Mesodermal cell (in vitro differentiated cells): ENCODE results near the gene PRLR.

ENCODE experiments used
- H3K27ac ChIP-seq: 2 replicates; pipeline ENCODE4 v1.7.0; 2013; ENCODE audit warnings: mild to moderate bottlenecking, low read depth, low read length, moderate library complexity; ENCODE audit not compliant: severe bottlenecking
- H3K36me3 ChIP-seq: 2 replicates; pipeline ENCODE4 v1.7.1; 2013; ENCODE audit warnings: mild to moderate bottlenecking, low read length, moderate library complexity; ENCODE audit not compliant: control insufficient read depth, insufficient read depth
- H3K4me1 ChIP-seq: one replicate; pipeline ENCODE4 v1.7.1; 2013; ENCODE audit warnings: mild to moderate bottlenecking, low read length; ENCODE audit not compliant: insufficient read depth, control insufficient read depth, poor library complexity, severe bottlenecking
- H3K4me3 ChIP-seq: 2 replicates; pipeline ENCODE4 v1.7.0; 2013; ENCODE audit warnings: low read length, control low read depth, mild to moderate bottlenecking; ENCODE audit not compliant: insufficient read depth, poor library complexity, severe bottlenecking; ENCODE audit errors: extremely low read depth
- H3K9me3 ChIP-seq: 2 replicates; pipeline ENCODE4 v1.7.1; 2013; ENCODE audit warnings: mild to moderate bottlenecking, low read length, moderate library complexity; ENCODE audit not compliant: control insufficient read depth
- WGBS, 2 experiments: methylation state at CpG; one replicate each; pipeline ENCODE4 v1.1.5; 2013; ENCODE audit warnings: missing lambda C conversion rate in 2 of 2; ENCODE audit not compliant: insufficient coverage in 2 of 2; 5-methylcytosine and 5-hydroxymethylcytosine counted together

The PRLR gene

GRCh38 chr5:35023391-35024178, 206.7 kb downstream of the PRLR start:
- no peaks in the 10 kb centered on the region for H3K9me3 ChIP-seq
- 75 to 100% methylated on average over 1 to 4 of the region's 7 CpGs for WGBS, 2 experiments

GRCh38 chr5:35016174-35017051, 213.9 kb downstream of the PRLR start:
- no peaks in the 10 kb centered on the region for H3K4me1 ChIP-seq
- H3K4me3 ChIP-seq: no peak overlapping the region
- H3K27ac ChIP-seq: no peak overlapping the region
- no peaks in the 10 kb centered on the region for H3K9me3 ChIP-seq
- H3K36me3 ChIP-seq: no peaks in the 10 kb centered on the region
- WGBS, 2 experiments: 29 to 63% methylated on average over 1 to 3 of the region's 4 CpGs

More at GRCh38 chr5:35023391-35024178, 206.7 kb downstream of the PRLR start:
- Histone ChIP-seq H3K36me3 (no peaks in the 10 kb centered on the region), H3K4me1 (no peaks in the 10 kb centered on the region), H3K4me3 (no peak overlapping the region), H3K27ac (no peak overlapping the region)

GRCh38 chr5:35015063-35015462, 215.2 kb downstream of the PRLR start:
- H3K36me3 ChIP-seq: no peaks in the 10 kb centered on the region
- no peak overlapping the region for H3K27ac ChIP-seq
- H3K4me1 ChIP-seq: no peaks in the 10 kb centered on the region
- 54 to 71% methylated on average over 1 to 2 of the region's 4 CpGs for WGBS, 2 experiments
- H3K9me3 ChIP-seq: no peaks in the 10 kb centered on the region
- H3K4me3 ChIP-seq: no peak overlapping the region

GRCh38 chr5:35012796-35013195, 217.5 kb downstream of the PRLR start:
- H3K36me3 ChIP-seq: no peaks in the 10 kb centered on the region
- 80 to 100% methylated on average over 1 of the region's 5 CpGs for WGBS, 2 experiments
- H3K9me3 ChIP-seq: no peaks in the 10 kb centered on the region
- H3K4me3 ChIP-seq: no peak overlapping the region
- H3K27ac ChIP-seq: no peak overlapping the region
- H3K4me1 ChIP-seq: no peaks in the 10 kb centered on the region

- H3K27ac ChIP-seq: no peak overlapping the region
- H3K9me3 ChIP-seq: no peaks in the 10 kb centered on the region
- H3K4me3 ChIP-seq: no peak overlapping the region
- no peaks in the 10 kb centered on the region for H3K4me1 ChIP-seq
- no CpG with 5 or more reads among the region's 3 CpGs for WGBS, 2 experiments
- no peaks in the 10 kb centered on the region for H3K36me3 ChIP-seq
Measured at GRCh38 chr5:35012365-35012764, 217.9 kb downstream of the PRLR start.

GRCh38 chr5:35010676-35011075, 219.6 kb downstream of the PRLR start:
- Histone ChIP-seq H3K4me1 (no peaks in the 10 kb centered on the region), H3K9me3 (no peaks in the 10 kb centered on the region), H3K4me3 (no peak overlapping the region), H3K36me3 (no peaks in the 10 kb centered on the region), H3K27ac (no peak overlapping the region)

GRCh38 chr5:35009657-35010056, 220.6 kb downstream of the PRLR start:
- no peaks in the 10 kb centered on the region for H3K4me1 ChIP-seq
- H3K4me3 ChIP-seq: no peak overlapping the region
- H3K9me3 ChIP-seq: no peaks in the 10 kb centered on the region
- 86 to 100% methylated on average over 2 of the region's 3 CpGs for WGBS, 2 experiments
- no peak overlapping the region for H3K27ac ChIP-seq
- no peaks in the 10 kb centered on the region for H3K36me3 ChIP-seq

- H3K36me3 ChIP-seq: no peaks in the 10 kb centered on the region
- no peaks in the 10 kb centered on the region for H3K9me3 ChIP-seq
- H3K4me3 ChIP-seq: no peak overlapping the region
- no peak overlapping the region for H3K27ac ChIP-seq
- 57% methylated on average over 1 of the region's 2 CpGs; no CpG with 5 or more reads in 1 of the 2 experiments for WGBS, 2 experiments
- H3K4me1 ChIP-seq: no peaks in the 10 kb centered on the region
Measured at GRCh38 chr5:35009019-35009418, 221.3 kb downstream of the PRLR start.

GRCh38 chr5:35004771-35005170, 225.5 kb downstream of the PRLR start:
- H3K4me3 ChIP-seq: no peak overlapping the region
- no peaks in the 10 kb centered on the region for H3K9me3 ChIP-seq
- no peak overlapping the region for H3K27ac ChIP-seq
- no peaks in the 10 kb centered on the region for H3K4me1 ChIP-seq
- H3K36me3 ChIP-seq: no peaks in the 10 kb centered on the region
- 100% methylated on average over 1 of the region's 1 CpG for WGBS, 2 experiments

- H3K27ac ChIP-seq: no peak overlapping the region
- H3K36me3 ChIP-seq: no peaks in the 10 kb centered on the region
- 71 to 81% methylated on average over 5 of the region's 5 CpGs for WGBS, 2 experiments
Measured at GRCh38 chr5:35004200-35004599, 226.1 kb downstream of the PRLR start.

More at GRCh38 chr5:35004200-35004599, 226.1 kb downstream of the PRLR start:
- Histone ChIP-seq H3K4me1 (no peaks in the 10 kb centered on the region), H3K4me3 (no peak overlapping the region), H3K9me3 (no peaks in the 10 kb centered on the region)
